ENCODE data around the gene FGF22.
"Not testable (repeated sequence)": the region's sequence is repeated elsewhere in the genome, so short reads cannot be mapped to it uniquely, and the experiment has no call there.

FGF22 gene

DNA sequence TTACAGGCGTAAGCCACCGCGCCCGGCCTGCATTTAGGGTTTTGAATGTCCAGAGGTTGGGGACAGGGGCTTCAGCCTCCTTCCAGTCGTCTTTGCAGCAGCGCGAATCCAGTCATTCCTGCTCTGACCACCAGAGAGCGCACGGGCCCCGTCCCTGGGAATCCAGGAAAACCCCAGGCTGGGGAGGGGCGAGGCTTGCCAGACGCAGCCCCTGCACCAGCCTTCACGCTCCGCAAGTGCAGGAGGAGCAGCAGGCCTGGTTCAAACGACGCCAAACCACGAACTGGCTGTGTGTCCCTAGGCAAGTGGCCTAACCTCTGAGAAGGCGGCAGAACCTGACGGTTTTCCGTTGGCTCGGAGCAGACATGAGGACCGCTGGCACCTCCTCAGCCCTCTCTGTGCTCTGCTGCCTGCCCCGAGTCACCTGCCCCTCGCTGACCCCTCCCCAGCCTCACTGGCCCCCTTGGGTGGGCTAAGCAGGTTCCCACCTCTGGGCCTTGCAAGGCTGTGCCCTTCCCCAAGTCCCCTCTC lies 25.3 kb downstream of the FGF22 start:
- in situ Hi-C loops (cut with MboI; ENCODE audit: low sequenced_read_pairs, unreplicated experiment): loop anchor here (5.0 kb wide), 1 partner anchor 67 kb away; no protein-coding TSS in a partner anchor
- TF ChIP-seq CTCF (IDR thresholded peaks at IDR 0.05; ENCODE audit: borderline replicate concordance, control extremely low read depth, extremely low read depth, insufficient read depth, missing control alignments): peak; percentile 87
- DNase-seq (ENCODE audit: low spot score): peak; percentile 89

DNA sequence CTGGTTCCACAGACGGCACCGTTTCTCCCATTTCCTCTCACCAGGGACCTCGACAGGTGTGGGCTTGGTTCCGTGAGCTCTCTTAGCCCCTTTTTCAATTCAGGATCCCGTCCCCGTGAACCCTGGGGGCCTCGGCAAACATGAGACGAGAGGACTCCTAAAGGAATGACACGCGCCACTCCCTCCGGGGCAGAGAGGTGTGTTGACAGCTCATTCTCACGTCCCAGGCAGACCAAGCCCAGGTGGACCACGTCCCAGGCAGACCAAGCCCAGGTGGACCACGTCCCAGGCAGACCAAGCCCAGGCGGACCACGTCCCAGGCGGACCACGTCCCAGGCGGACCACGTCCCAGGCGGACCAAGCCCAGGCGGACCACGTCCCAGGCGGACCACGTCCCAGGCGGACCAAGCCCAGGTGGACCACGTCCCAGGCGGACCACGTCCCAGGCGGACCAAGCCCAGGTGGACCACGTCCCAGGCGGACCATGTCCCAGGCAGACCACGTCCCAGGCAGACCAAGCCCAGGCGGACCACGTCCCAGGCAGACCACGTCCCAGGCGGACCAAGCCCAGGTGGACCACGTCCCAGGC lies 27.4 kb downstream of the FGF22 start:
- DNase-seq (ENCODE audit: low spot score): not testable (repeated sequence)
- in situ Hi-C loops (cut with MboI; ENCODE audit: low sequenced_read_pairs, unreplicated experiment): loop anchor here (5.0 kb wide), 1 partner anchor 65 kb away; no protein-coding TSS in a partner anchor

GRCh38 chr19:668675-669434 lies 29.2 kb downstream of the FGF22 start:
- in situ Hi-C loops (cut with MboI; ENCODE audit: low sequenced_read_pairs, unreplicated experiment): loop anchor here (5.0 kb wide), 1 partner anchor 63 kb away; no protein-coding TSS in a partner anchor
- DNase-seq (ENCODE audit: low spot score): not testable (repeated sequence)

- no peak for TF ChIP-seq CTCF (IDR thresholded peaks at IDR 0.05; ENCODE audit: borderline replicate concordance, control extremely low read depth, extremely low read depth, insufficient read depth, missing control alignments)
- in situ Hi-C loops (cut with MboI; ENCODE audit: low sequenced_read_pairs, unreplicated experiment): no loop called here
- no peak for DNase-seq (ENCODE audit: low spot score)
Observed at GRCh38 chr19:670609-671075, 31.0 kb downstream of the FGF22 start.

GRCh38 chr19:674282-675151 lies 34.8 kb downstream of the FGF22 start:
- no peak for DNase-seq (ENCODE audit: low spot score)
- TF ChIP-seq CTCF (IDR thresholded peaks at IDR 0.05; ENCODE audit: borderline replicate concordance, control extremely low read depth, extremely low read depth, insufficient read depth, missing control alignments): no peak
- in situ Hi-C loops (cut with MboI; ENCODE audit: low sequenced_read_pairs, unreplicated experiment): no loop called here

GRCh38 chr19:676007-676338 lies 36.3 kb downstream of the FGF22 start:
- in situ Hi-C loops (cut with MboI; ENCODE audit: low sequenced_read_pairs, unreplicated experiment): no loop called here
- TF ChIP-seq CTCF (IDR thresholded peaks at IDR 0.05; ENCODE audit: borderline replicate concordance, control extremely low read depth, extremely low read depth, insufficient read depth, missing control alignments): no peak
- no peak for DNase-seq (ENCODE audit: low spot score)

- TF ChIP-seq CTCF (IDR thresholded peaks at IDR 0.05; ENCODE audit: borderline replicate concordance, control extremely low read depth, extremely low read depth, insufficient read depth, missing control alignments): no peak
- no peak for DNase-seq (ENCODE audit: low spot score)
- in situ Hi-C loops (cut with MboI; ENCODE audit: low sequenced_read_pairs, unreplicated experiment): no loop called here
Observed at GRCh38 chr19:676339-677105, 36.8 kb downstream of the FGF22 start, which contains the start of gene FSTL3. FSTL3 (plus strand) TSS chr19:676392; CDS start chr19:676424, 32 bp downstream.
